Gastroesophageal sphincter (tissue), 4 donors: ENCODE results near the gene BCAS3. TPM values are rescaled to one million over a fixed set of nuclear protein-coding genes. Genes with fewer than 3 reads are reported as not detected.

Experiments used
- ATAC-seq: fragments of 150-250 bp; one replicate; pipeline ENCODE4 v1.9.1; 2016; ENCODE audit warnings: mild to moderate bottlenecking, moderate library complexity
- H3K27ac ChIP-seq, 4 donors: fragments of 200-600 bp; sonication (generic) in 3 of 4; 1 replicate in 3 of 4; 2 replicates in 1 of 4; pipeline ENCODE4 v1.5.1; 2016 to 2019
- H3K27me3 ChIP-seq: fragments of 200-600 bp; sonication (generic); one replicate; pipeline ENCODE4 v1.5.1; 2019
- H3K36me3 ChIP-seq, 2 donors: fragments of 200-600 bp; sonication (generic); one replicate each; pipeline ENCODE4 v1.5.1; 2019; ENCODE audit warnings: control low read depth in 1 of 2
- H3K4me1 ChIP-seq, 3 donors: fragments of 200-600 bp; sonication (generic); 1 replicate in 2 of 3; 2 replicates in 1 of 3; pipeline ENCODE4 v1.5.1; 2016 to 2019; ENCODE audit warnings: control low read depth in 2 of 3
- H3K4me3 ChIP-seq, 2 donors: fragments of 200-600 bp; sonication (generic); one replicate each; pipeline ENCODE4 v1.5.1; 2019; ENCODE audit warnings: mild to moderate bottlenecking in 1 of 2, moderate library complexity in 1 of 2
- H3K9me3 ChIP-seq, 3 donors: fragments of 200-600 bp; sonication (generic); one replicate each; pipeline ENCODE4 v1.5.1; 2017 to 2019; ENCODE audit warnings: control low read depth in 2 of 3
- CTCF ChIP-seq, 4 experiments: fragments of 200-600 bp in 2 of 4; fragments of 450-650 bp in 2 of 4; sonication (generic) in 1 of 4; IDR thresholded peaks; one replicate each; pipeline ENCODE4 v1.5.1; 2017 to 2019; ENCODE audit warnings: antibody characterized with exemption in 4 of 4, mild to moderate bottlenecking in 2 of 4, moderate library complexity in 2 of 4
- EP300 ChIP-seq: sonication (generic); formaldehyde crosslinking; IDR thresholded peaks from one replicate; pipeline ENCODE4 v1.6.1; 2017; ENCODE audit warnings: antibody characterized with exemption, mild to moderate bottlenecking
- POLR2A ChIP-seq, 2 donors: fragments of 450-650 bp; IDR thresholded peaks; one replicate each; pipeline ENCODE4 v1.6.1; 2017; ENCODE audit warnings: antibody characterized with exemption in 2 of 2, mild to moderate bottlenecking in 2 of 2, moderate library complexity in 1 of 2
- POLR2AphosphoS5 ChIP-seq: sonication (generic); formaldehyde crosslinking; IDR thresholded peaks from one replicate; pipeline ENCODE4 v1.6.1; 2017; ENCODE audit warnings: antibody characterized with exemption
- WGBS, 2 donors: methylation state at CpG; one replicate each; pipeline ENCODE4 v1.1.5; 2018; ENCODE audit warnings: low coverage in 1 of 2; 5-methylcytosine and 5-hydroxymethylcytosine counted together
- total RNA-seq, 4 donors: library from RNA; depleted of rRNA; stranded (reverse); fragments of >200 nt; gene quantifications; one replicate each; pipeline ENCODE4 v1.1.0, GENCODE V29; 2016

Gene BCAS3
- total RNA-seq, 4 donors from 2014 or later: 18.8 to 37.0 (median 34.5) TPM

GRCh38 chr17:61009663-61010062 is 332.0 kb downstream of the BCAS3 start:
- WGBS, 2 donors: 33% methylated on average over 1 of the region's 1 CpG; no CpG with 5 or more reads in 1 of the 2 donors
- no peak for ATAC-seq
- Histone ChIP-seq H3K9me3 (no peaks in the 10 kb centered on the region), H3K4me3 (no peak overlapping the region), H3K27me3 (no peaks in the 10 kb centered on the region), H3K36me3 (no peaks in the 10 kb centered on the region), H3K4me1 (peaks cover 0 to 14% (median 2%) of the 10 kb centered on the region in 3 donors), H3K27ac (no peak overlapping the region)
- TF ChIP-seq CTCF (IDR thresholded peaks at IDR 0.05) (no peak), EP300 (no peak), POLR2AphosphoS5 (no peak), POLR2A (IDR thresholded peaks at IDR 0.05) (no peak)

GRCh38 chr17:61010661-61011170 is 333.1 kb downstream of the BCAS3 start:
- Histone ChIP-seq H3K27me3 (no peaks in the 10 kb centered on the region), H3K9me3 (no peaks in the 10 kb centered on the region), H3K36me3 (no peaks in the 10 kb centered on the region), H3K27ac (no peak overlapping the region), H3K4me3 (no peak overlapping the region), H3K4me1 (peaks cover 0 to 14% (median 2%) of the 10 kb centered on the region in 3 donors)
- WGBS, 2 donors: 72 to 100% methylated on average over 2 of the region's 2 CpGs
- TF ChIP-seq POLR2AphosphoS5 (no peak), CTCF (IDR thresholded peaks at IDR 0.05) (no peak), EP300 (no peak), POLR2A (IDR thresholded peaks at IDR 0.05) (no peak)
- no peak for ATAC-seq

- Histone ChIP-seq H3K27me3 (no peaks in the 10 kb centered on the region), H3K9me3 (no peaks in the 10 kb centered on the region), H3K4me1 (peaks cover 0 to 14% (median 2%) of the 10 kb centered on the region in 3 donors), H3K27ac (no peak overlapping the region), H3K36me3 (no peaks in the 10 kb centered on the region), H3K4me3 (no peak overlapping the region)
- TF ChIP-seq POLR2AphosphoS5: no peak
- TF ChIP-seq POLR2A (IDR thresholded peaks at IDR 0.05): no peak
- TF ChIP-seq EP300: no peak
- no peak for TF ChIP-seq CTCF (IDR thresholded peaks at IDR 0.05)
- ATAC-seq: no peak
- 88 to 89% methylated on average over 4 of the region's 4 CpGs for WGBS, 2 donors
These were observed 333.6 kb downstream of the BCAS3 start for GRCh38 chr17:61011251-61011650.

- H3K9me3 ChIP-seq: no peaks in the 10 kb centered on the region
- WGBS, 2 donors: 48 to 60% methylated on average over 3 of the region's 3 CpGs
- H3K27ac ChIP-seq: no peak overlapping the region
- ATAC-seq: no peak
- H3K27me3 ChIP-seq: no peaks in the 10 kb centered on the region
- peaks cover 0 to 4% (median 0%) of the 10 kb centered on the region in 3 donors for H3K4me1 ChIP-seq
- TF ChIP-seq POLR2A (IDR thresholded peaks at IDR 0.05): no peak
- TF ChIP-seq CTCF (IDR thresholded peaks at IDR 0.05): no peak
- TF ChIP-seq POLR2AphosphoS5: no peak
- no peak for TF ChIP-seq EP300
- H3K4me3 ChIP-seq: no peak overlapping the region
- H3K36me3 ChIP-seq: no peaks in the 10 kb centered on the region
These were observed 338.3 kb downstream of the BCAS3 start for GRCh38 chr17:61015966-61016365.

GRCh38 chr17:61017317-61018006 is 339.8 kb downstream of the BCAS3 start:
- Histone ChIP-seq H3K9me3 (no peaks in the 10 kb centered on the region), H3K4me3 (no peak overlapping the region), H3K4me1 (peaks cover 0 to 4% (median 0%) of the 10 kb centered on the region in 3 donors), H3K27ac (no peak overlapping the region), H3K36me3 (no peaks in the 10 kb centered on the region), H3K27me3 (no peaks in the 10 kb centered on the region)
- no peak for ATAC-seq
- TF ChIP-seq CTCF (IDR thresholded peaks at IDR 0.05) (no peak), POLR2A (IDR thresholded peaks at IDR 0.05) (no peak), POLR2AphosphoS5 (no peak), EP300 (no peak)
- 87 to 90% methylated on average over 3 of the region's 3 CpGs for WGBS, 2 donors
